Upper lobe of left lung (tissue), 6 donors: ENCODE measurements around the gene RFWD3. TPM values are rescaled to one million over a fixed set of nuclear protein-coding genes. Genes with fewer than 3 reads are reported as not detected.
A peak's percentile ranks its signal among the peaks of the same experiment; 100 is the strongest.
"Not testable (repeated sequence)": the region's sequence is repeated elsewhere in the genome, so short reads cannot be mapped to it uniquely, and the experiment has no call there.

Experiments
- ATAC-seq, 2 donors: fragments of 200-7000 bp; cut with Tn5 transposase; one replicate each; pipeline ENCODE4 v1.9.1; 2022; ENCODE audit warnings: mild to moderate bottlenecking in 2 of 2, moderate library complexity in 2 of 2; ENCODE audit not compliant: low FRiP score in 2 of 2
- DNase-seq, 2 donors: peaks; one replicate each; pipeline ENCODE4 v3.0.0-alpha.2; 2019 to 2020
- H3K27ac ChIP-seq, 4 donors: fragments of 200-600 bp; sonication (generic); one replicate each; pipeline ENCODE4 v1.5.1; 2016 to 2019
- H3K27me3 ChIP-seq, 4 donors: fragments of 200-600 bp; sonication (generic); one replicate each; pipeline ENCODE4 v1.5.1; 2017 to 2019
- H3K36me3 ChIP-seq, 4 donors: fragments of 200-600 bp; sonication (generic); one replicate each; pipeline ENCODE4 v1.5.1; 2016 to 2019
- H3K4me1 ChIP-seq, 4 donors: fragments of 200-600 bp; sonication (generic); one replicate each; pipeline ENCODE4 v1.5.1; 2018 to 2019
- H3K4me3 ChIP-seq, 4 donors: fragments of 200-600 bp; sonication (generic); one replicate each; pipeline ENCODE4 v1.5.1; 2017 to 2019; ENCODE audit warnings: mild to moderate bottlenecking in 2 of 4, moderate library complexity in 1 of 4
- H3K9me3 ChIP-seq, 4 donors: fragments of 200-600 bp; sonication (generic); one replicate each; pipeline ENCODE4 v1.5.1; 2018 to 2019
- CTCF ChIP-seq, 6 experiments: fragments of 450-650 bp in 4 of 6; fragments of 200-600 bp in 2 of 6; sonication (generic) in 2 of 6; IDR thresholded peaks; one replicate each; pipeline ENCODE4 v1.5.1; 2016 to 2019; ENCODE audit warnings: antibody characterized with exemption in 6 of 6
- EP300 ChIP-seq, 4 donors: sonication (generic); formaldehyde crosslinking; IDR thresholded peaks; one replicate each; pipeline ENCODE4 v1.5.1; 2017; ENCODE audit warnings: antibody characterized with exemption in 4 of 4, control low read depth in 2 of 4
- POLR2A ChIP-seq, 4 donors: fragments of 450-650 bp; IDR thresholded peaks; one replicate each; pipeline ENCODE4 v1.5.1; 2016 to 2017; ENCODE audit warnings: antibody characterized with exemption in 4 of 4, mild to moderate bottlenecking in 2 of 4
- POLR2AphosphoS5 ChIP-seq, 2 donors: sonication (generic); formaldehyde crosslinking; IDR thresholded peaks; one replicate each; pipeline ENCODE4 v1.5.1; 2017; ENCODE audit warnings: antibody characterized with exemption in 2 of 2
- WGBS, 2 donors: methylation state at CpG; one replicate each; pipeline ENCODE4 v1.1.5; 2017 to 2018; 5-methylcytosine and 5-hydroxymethylcytosine counted together
- total RNA-seq, 6 donors: library from RNA; depleted of rRNA in 4 of 6; stranded (reverse); fragments of >200 nt in 4 of 6; gene quantifications; one replicate each; pipeline versions ENCODE4 v1.1.0 to v1.2.1, GENCODE V29; 2016 to 2021
- donor health status: DM: no; HTN: no; CAD: no; lungs with moderate emphysema.
- donor health status: DM: no; HTN: yes; CAD: no; lungs with severe emphysema.

The RFWD3 gene
- total RNA-seq, 6 donors from 2014 or later, result 6.0 to 28.6 (median 20.0) TPM

- H3K27me3 ChIP-seq, result no peaks in the 10 kb centered on the region
- 45 to 68% methylated on average over 3 of the region's 3 CpGs for WGBS, 2 donors
- no peak overlapping the region for H3K27ac ChIP-seq
- DNase-seq, result no peak
- peaks cover 3 to 79% (median 58%) of the 10 kb centered on the region in 4 donors for H3K36me3 ChIP-seq
- H3K9me3 ChIP-seq, result no peaks in the 10 kb centered on the region
- no peaks in the 10 kb centered on the region for H3K4me1 ChIP-seq
- no peak for ATAC-seq
- no peak overlapping the region for H3K4me3 ChIP-seq
- TF ChIP-seq EP300 (IDR thresholded peaks at IDR 0.05) (no peak), POLR2AphosphoS5 (IDR thresholded peaks at IDR 0.05) (no peak), POLR2A (IDR thresholded peaks at IDR 0.05) (no peak), CTCF (IDR thresholded peaks at IDR 0.05) (no peak)
Observed at GRCh38 chr16:74673876-74674275, 7.2 kb upstream of the RFWD3 start.

- Histone ChIP-seq H3K36me3 (peaks cover 4 to 41% (median 21%) of the 10 kb centered on the region in 4 donors), H3K4me1 (peaks cover 8 to 20% (median 11%) of the 10 kb centered on the region in 4 donors)
- not testable (repeated sequence) for H3K9me3 ChIP-seq, H3K27me3 ChIP-seq, H3K27ac ChIP-seq, H3K4me3 ChIP-seq, DNase-seq, ATAC-seq
- 95 to 99% methylated on average over 10 of the region's 10 CpGs for WGBS, 2 donors
Observed at GRCh38 chr16:74668877-74669276, 2.2 kb upstream of the RFWD3 start.

DNA sequence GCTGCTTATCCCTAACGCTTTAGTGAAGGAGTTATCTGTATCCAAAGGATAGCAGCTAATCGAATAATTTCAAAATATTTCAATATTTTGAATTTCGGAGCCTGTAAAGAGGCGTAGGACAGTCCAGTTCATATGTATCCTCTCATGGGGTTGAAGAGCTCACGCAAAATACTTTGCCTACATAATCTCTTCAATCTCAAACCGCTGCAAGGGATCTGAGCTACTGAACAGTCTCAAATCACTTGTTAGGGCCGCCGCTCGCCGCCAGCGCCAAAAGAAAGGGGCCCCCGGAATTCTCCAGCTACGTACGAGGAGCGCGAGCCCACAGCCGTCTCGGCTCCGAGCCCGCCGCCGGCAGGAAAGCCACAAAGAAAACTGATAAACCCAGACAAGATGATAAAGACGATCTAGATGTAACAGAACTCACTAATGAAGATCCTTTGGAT, 601 bp upstream of the RFWD3 start:
- H3K4me1 ChIP-seq, result peaks cover 8 to 20% (median 11%) of the 10 kb centered on the region in 4 donors
- no peaks in the 10 kb centered on the region for H3K9me3 ChIP-seq
- 1% methylated on average over 19 to 23 of the region's 23 CpGs for WGBS, 2 donors
- DNase-seq, result peak; percentile 38 to 88
- peaks cover 5 to 40% (median 13%) of the 10 kb centered on the region in 4 donors for H3K36me3 ChIP-seq
- H3K27me3 ChIP-seq, result no peaks in the 10 kb centered on the region
- peak overlapping the region; percentile 60 to 83 (median 76) for H3K4me3 ChIP-seq
- peak in 1 of 2 donors; percentile 23 for ATAC-seq
- H3K27ac ChIP-seq, result peak overlapping the region in 2 of 4 donors; percentile 8 to 77
- TF ChIP-seq POLR2A (IDR thresholded peaks at IDR 0.05) (no peak), CTCF (IDR thresholded peaks at IDR 0.05) (no peak), EP300 (IDR thresholded peaks at IDR 0.05) (no peak), POLR2AphosphoS5 (IDR thresholded peaks at IDR 0.05) (no peak)

DNA sequence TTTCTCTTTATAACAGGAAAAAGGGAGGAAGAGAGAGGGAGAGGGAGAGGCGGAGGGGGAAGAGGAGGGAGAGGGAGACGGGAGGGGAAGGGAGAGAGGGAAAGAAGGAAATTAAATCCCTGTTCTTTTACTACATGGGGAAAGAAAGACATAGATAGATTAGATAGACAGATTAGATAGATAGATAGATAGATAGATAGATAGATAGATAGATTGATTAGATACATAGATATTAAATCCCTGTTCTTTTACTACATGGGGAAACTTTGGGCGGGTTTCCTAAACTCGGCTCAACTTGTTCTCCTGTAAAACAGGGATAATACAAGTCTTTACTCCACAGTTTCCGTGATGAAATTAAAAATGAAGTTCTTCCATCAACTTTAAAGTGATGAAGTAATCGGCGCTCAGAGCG, 661 bp downstream of the RFWD3 start:
- peaks cover 8 to 20% (median 11%) of the 10 kb centered on the region in 4 donors for H3K4me1 ChIP-seq
- no peaks in the 10 kb centered on the region for H3K27me3 ChIP-seq
- TF ChIP-seq CTCF (IDR thresholded peaks at IDR 0.05), result no peak
- no peak for TF ChIP-seq EP300 (IDR thresholded peaks at IDR 0.05)
- no peak for TF ChIP-seq POLR2AphosphoS5 (IDR thresholded peaks at IDR 0.05)
- no peak for TF ChIP-seq POLR2A (IDR thresholded peaks at IDR 0.05)
- DNase-seq, result no peak
- peak overlapping the region; percentile 69 to 82 (median 74) for H3K27ac ChIP-seq
- WGBS, 2 donors, result 9 to 10% methylated on average over 8 of the region's 8 CpGs
- H3K36me3 ChIP-seq, result peaks cover 8 to 40% (median 11%) of the 10 kb centered on the region in 4 donors
- ATAC-seq, result no peak
- H3K4me3 ChIP-seq, result peak overlapping the region; percentile 63 to 83 (median 76)
- no peaks in the 10 kb centered on the region for H3K9me3 ChIP-seq

- TF ChIP-seq POLR2AphosphoS5 (IDR thresholded peaks at IDR 0.05), result no peak
- TF ChIP-seq CTCF (IDR thresholded peaks at IDR 0.05), result no peak
- TF ChIP-seq POLR2A (IDR thresholded peaks at IDR 0.05), result no peak
- TF ChIP-seq EP300 (IDR thresholded peaks at IDR 0.05), result no peak
- ATAC-seq, result no peak
- peaks cover 16 to 22% (median 19%) of the 10 kb centered on the region in 4 donors for H3K4me1 ChIP-seq
Observed at GRCh38 chr16:74661064-74661463, 5.6 kb downstream of the RFWD3 start.

More at GRCh38 chr16:74661064-74661463, 5.6 kb downstream of the RFWD3 start:
- Histone ChIP-seq H3K36me3 (peaks cover 19 to 72% (median 40%) of the 10 kb centered on the region in 4 donors), H3K27ac (no peak overlapping the region), H3K9me3 (no peaks in the 10 kb centered on the region), H3K4me3 (no peak overlapping the region), H3K27me3 (no peaks in the 10 kb centered on the region)
- WGBS, 2 donors, result 94% methylated on average over 5 of the region's 5 CpGs
- DNase-seq, result no peak
